GM21786 (cell line): ENCODE measurements around the gene OR11H6.
"Not testable (repeated sequence)": the region's sequence is repeated elsewhere in the genome, so short reads cannot be mapped to it uniquely, and the experiment has no call there.

Experiments used
- ATAC-seq: cut with Tn5 transposase; IDR thresholded peaks from one replicate; pipeline ENCODE4 v1.9.1; 2021; ENCODE audit not compliant: unreplicated experiment

The OR11H6 gene

GRCh38 chr14:20262642-20263128 lies 39.2 kb downstream of the OR11H6 start:
- ATAC-seq, result no peak

- not testable (repeated sequence) for ATAC-seq
Observed at GRCh38 chr14:20264361-20264760, 40.9 kb downstream of the OR11H6 start.

- ATAC-seq, result no peak
Observed at GRCh38 chr14:20274062-20274461, 50.6 kb downstream of the OR11H6 start.
